GM13976 (cell line): ENCODE data around the gene FADS1.

ENCODE experiments used
- DNase-seq: peaks from one replicate; pipeline ENCODE4 v3.0.0; 2012; ENCODE audit warnings: low spot score
- CTCF ChIP-seq: IDR thresholded peaks from 2 replicates; pipeline ENCODE4 v1.5.1; 2012; ENCODE audit warnings: borderline replicate concordance, mild to moderate bottlenecking; ENCODE audit not compliant: insufficient read depth; ENCODE audit errors: extremely low read depth, missing control alignments, control extremely low read depth
- in situ Hi-C: fragments of 300-500 bp; cut with MboI; formaldehyde crosslinking; loops from one replicate; pipeline ENCODE4 v1.12.0; 2022; ENCODE audit warnings: low sequenced_read_pairs, mixed read lengths, inconsistent platforms; ENCODE audit not compliant: unreplicated experiment

The FADS1 gene

DNA sequence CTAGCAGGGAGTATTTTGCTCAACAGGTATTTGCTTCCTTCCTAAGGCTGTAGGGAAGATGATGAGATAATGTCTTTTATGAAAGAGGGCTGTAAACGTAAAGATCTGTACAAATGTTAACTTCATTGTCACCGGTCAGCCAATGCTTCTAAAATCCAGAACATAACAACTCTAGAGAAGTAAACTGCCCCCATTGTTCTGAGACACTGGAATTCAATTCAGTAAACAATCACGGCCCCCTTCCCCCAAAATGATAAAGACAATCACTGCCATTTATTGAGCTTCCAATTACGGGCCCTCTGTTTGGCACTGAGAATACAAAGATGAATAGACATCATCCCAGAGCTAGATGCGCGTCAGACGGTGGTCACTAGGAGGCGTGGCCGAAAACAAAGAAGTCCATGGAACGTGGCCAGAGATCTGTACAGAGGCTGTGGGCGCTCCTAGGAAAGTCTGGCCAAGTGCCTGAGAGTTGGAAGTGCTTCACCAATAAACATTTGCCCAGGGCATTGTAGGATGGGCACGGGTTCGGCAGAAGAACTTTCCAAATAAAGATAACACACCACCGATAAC lies 25.0 kb downstream of the FADS1 start:
- TF ChIP-seq CTCF = no peak
- in situ Hi-C loops = loop anchor here (10.0 kb wide), 1 partner anchor 283 kb away; no protein-coding TSS in a partner anchor
- no peak for DNase-seq

GRCh38 chr11:61787928-61788491 lies 28.8 kb downstream of the FADS1 start:
- in situ Hi-C loops = no loop called here
- peak; percentile 46 for DNase-seq
- TF ChIP-seq CTCF = peak; percentile 17

DNA sequence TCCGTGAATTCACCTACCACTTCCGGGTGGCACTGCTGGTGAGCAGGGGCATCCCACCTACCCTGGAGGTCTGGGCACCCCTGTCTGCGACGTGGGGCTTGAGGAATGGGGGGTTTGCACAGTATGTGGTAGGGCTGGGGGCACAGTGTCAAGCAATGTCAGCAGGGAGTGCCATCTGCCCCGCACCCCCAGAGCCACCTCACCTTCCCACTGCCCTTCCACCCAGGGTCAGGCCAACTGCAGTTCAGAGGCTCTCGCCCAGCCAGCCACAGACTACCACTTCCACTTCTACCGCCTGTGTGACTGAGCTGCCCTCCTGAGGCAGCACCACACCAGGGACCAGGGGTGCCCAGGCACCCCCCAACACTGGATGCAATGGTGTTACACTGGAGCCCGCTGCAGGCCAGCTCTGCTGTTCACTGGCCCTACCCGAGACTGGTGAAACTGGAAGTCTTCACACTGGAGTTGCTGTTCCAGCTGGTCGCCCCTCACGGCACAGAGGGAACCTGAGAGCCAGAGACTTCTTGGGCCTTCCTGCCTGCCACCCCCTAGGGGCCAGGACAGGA lies 30.9 kb downstream of the FADS1 start:
- DNase-seq = no peak
- in situ Hi-C loops = no loop called here
- no peak for TF ChIP-seq CTCF

DNA sequence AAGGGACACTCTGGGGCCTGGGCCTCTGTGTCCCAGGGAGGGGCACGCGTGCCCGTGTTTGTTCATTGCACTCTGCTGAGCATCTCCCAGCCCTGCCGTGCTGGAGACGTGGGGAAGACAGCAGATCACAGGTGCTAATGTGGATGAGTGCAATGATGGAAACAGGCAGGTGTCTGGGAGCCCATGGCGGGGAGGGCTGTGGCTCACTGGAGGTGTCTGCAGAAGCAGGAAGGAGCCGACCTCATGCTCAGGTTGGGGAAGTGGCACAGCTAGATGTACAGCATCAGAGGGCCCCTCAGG lies 32.3 kb downstream of the FADS1 start:
- in situ Hi-C loops = no loop called here
- no peak for DNase-seq
- no peak for TF ChIP-seq CTCF

- no peak for TF ChIP-seq CTCF
- no peak for DNase-seq
- in situ Hi-C loops = no loop called here
Measured at GRCh38 chr11:61783717-61784505, 32.9 kb downstream of the FADS1 start.

DNA sequence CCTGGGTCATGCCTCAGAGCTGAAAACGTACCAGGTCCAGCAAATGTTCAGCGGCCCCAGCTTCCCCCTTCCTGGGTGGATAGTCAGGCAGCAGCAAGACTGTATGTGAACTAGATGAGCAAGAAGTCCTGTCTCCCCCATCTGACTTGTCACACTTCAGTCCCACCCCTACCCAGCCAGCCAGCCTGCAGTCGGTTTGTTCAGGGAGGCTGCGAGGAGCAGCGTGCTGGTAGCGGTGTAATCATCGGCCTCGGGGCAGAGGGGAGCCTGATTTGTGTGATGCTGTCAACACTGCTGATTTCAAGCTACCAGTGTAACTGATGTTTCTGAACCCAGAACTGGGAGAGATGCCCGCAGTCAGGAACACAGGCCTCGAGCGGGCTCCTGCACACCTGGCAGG lies 34.0 kb downstream of the FADS1 start:
- DNase-seq = no peak
- no peak for TF ChIP-seq CTCF
- in situ Hi-C loops = no loop called here
